NT2/D1 (cell line): Measurements from ENCODE around the gene RAD51C.

ENCODE experiments used
- SUZ12 ChIP-seq: IDR thresholded peaks from 2 replicates; pipeline ENCODE4 v1.6.1; 2011; ENCODE audit not compliant: insufficient read length, insufficient read depth; ENCODE audit errors: extremely low read depth
- YY1 ChIP-seq: IDR thresholded peaks from 2 replicates; pipeline ENCODE4 v1.6.1; 2011; ENCODE audit not compliant: insufficient read length, insufficient read depth
- ZNF274 ChIP-seq: IDR thresholded peaks from 2 replicates; pipeline ENCODE4 v1.6.1; 2011; ENCODE audit warnings: mild to moderate bottlenecking, low read depth, low read length

DNA sequence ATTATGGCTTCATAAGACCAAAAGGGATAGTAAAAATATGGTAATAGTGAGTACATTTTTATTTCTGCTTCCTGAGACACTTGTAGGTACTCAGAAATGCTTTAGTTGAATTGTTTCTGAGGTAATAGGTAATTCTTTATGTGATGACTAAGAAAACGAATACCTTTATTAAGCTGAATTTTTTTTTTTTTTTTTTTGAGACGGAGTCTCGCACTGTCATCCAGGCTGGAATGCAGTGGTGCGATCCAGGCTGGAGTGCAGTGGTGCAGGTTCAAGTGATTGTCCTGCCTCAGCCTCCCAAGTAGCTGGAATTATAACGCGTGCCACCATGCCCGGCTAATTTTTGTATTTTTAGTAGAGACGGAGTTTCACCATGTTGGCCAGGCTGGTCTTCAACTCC, 1.9 kb downstream of the RAD51C start:
- TF ChIP-seq YY1 (no peak), SUZ12 (no peak), ZNF274 (no peak)
